Neuronal stem cell (in vitro differentiated cells): ENCODE data around the gene MLX.

Experiments used
- DNase-seq: peaks from one replicate; pipeline ENCODE4 v3.0.0-alpha.2; 2013; ENCODE audit warnings: low spot score
- H2AFZ ChIP-seq: one replicate; pipeline ENCODE4 v1.6.1; 2013; ENCODE audit warnings: mild to moderate bottlenecking, low read length, inconsistent platforms
- H2AK5ac ChIP-seq: 2 replicates; pipeline ENCODE4 v1.6.1; 2013; ENCODE audit warnings: low read depth, mild to moderate bottlenecking, inconsistent platforms, low read length, moderate library complexity, mixed read lengths
- H2BK120ac ChIP-seq: 2 replicates; pipeline ENCODE4 v1.6.1; 2013; ENCODE audit warnings: low read depth, mild to moderate bottlenecking, inconsistent platforms, low read length, moderate library complexity, mixed read lengths
- H2BK12ac ChIP-seq: one replicate; pipeline ENCODE4 v1.6.1; 2013; ENCODE audit warnings: low read length, inconsistent platforms
- H2BK15ac ChIP-seq: 2 replicates; pipeline ENCODE4 v1.6.1; 2013; ENCODE audit warnings: mild to moderate bottlenecking, low read length, inconsistent platforms, mixed read lengths
- H2BK5ac ChIP-seq: one replicate; pipeline ENCODE4 v1.6.1; 2013; ENCODE audit warnings: inconsistent platforms, mild to moderate bottlenecking, low read length, moderate library complexity
- H3K14ac ChIP-seq: one replicate; pipeline ENCODE4 v1.6.1; 2013; ENCODE audit warnings: low read length, inconsistent platforms
- H3K18ac ChIP-seq: 2 replicates; pipeline ENCODE4 v1.6.1; 2013; ENCODE audit warnings: low read length, inconsistent platforms
- H3K23ac ChIP-seq: 2 replicates; pipeline ENCODE4 v1.6.1; 2013; ENCODE audit warnings: low read depth, mild to moderate bottlenecking, mixed read lengths, low read length, inconsistent platforms; ENCODE audit not compliant: poor library complexity
- H3K27ac ChIP-seq: replicated peaks from 3 replicates; pipeline ENCODE4 v1.5.1; 2013; ENCODE audit warnings: low read length, inconsistent platforms
- H3K27me3 ChIP-seq, 3 experiments: 2 replicates each; pipeline ENCODE4 v1.6.1; 2013; ENCODE audit warnings: low read length in 3 of 3, mild to moderate bottlenecking in 2 of 3, inconsistent platforms in 1 of 3, low read depth in 1 of 3, mixed read lengths in 1 of 3, moderate library complexity in 1 of 3; ENCODE audit not compliant: control insufficient read depth in 3 of 3, insufficient read depth in 3 of 3
- H3K36me3 ChIP-seq, 2 donors: replicated peaks in 1 of 2; 2 replicates each; pipeline ENCODE4 v1.6.1; 2013; ENCODE audit warnings: low read length in 2 of 2; ENCODE audit not compliant: control insufficient read depth in 2 of 2, insufficient read depth in 2 of 2
- H3K4ac ChIP-seq: 2 replicates; pipeline ENCODE4 v1.6.1; 2013; ENCODE audit warnings: inconsistent platforms, mild to moderate bottlenecking, low read length, moderate library complexity
- H3K4me1 ChIP-seq, 2 donors: 1 replicate in 1 of 2; 2 replicates in 1 of 2; pipeline ENCODE4 v1.6.1; 2013; ENCODE audit warnings: low read length in 2 of 2, low read depth in 1 of 2; ENCODE audit not compliant: control insufficient read depth in 2 of 2, insufficient read depth in 1 of 2
- H3K4me2 ChIP-seq: one replicate; pipeline ENCODE4 v1.6.1; 2013; ENCODE audit warnings: mild to moderate bottlenecking, low read length, inconsistent platforms; ENCODE audit not compliant: insufficient read depth, poor library complexity, severe bottlenecking
- H3K4me3 ChIP-seq, 2 donors: 2 replicates each; pipeline ENCODE4 v1.5.1; 2013; ENCODE audit warnings: low read length in 2 of 2, mild to moderate bottlenecking in 2 of 2, inconsistent platforms in 1 of 2, moderate library complexity in 1 of 2
- H3K79me1 ChIP-seq: one replicate; pipeline ENCODE4 v1.6.1; 2013; ENCODE audit warnings: low read depth, mild to moderate bottlenecking, inconsistent platforms, low read length, moderate library complexity
- H3K9ac ChIP-seq: one replicate; pipeline ENCODE4 v1.6.1; 2013; ENCODE audit warnings: mild to moderate bottlenecking, low read depth, low read length, inconsistent platforms; ENCODE audit not compliant: poor library complexity
- H3K9me3 ChIP-seq, 2 donors: replicated peaks in 1 of 2; 2 replicates each; pipeline versions ENCODE3 to v1.6.1; 2013; ENCODE audit warnings: low read length in 2 of 2, mild to moderate bottlenecking in 2 of 2, inconsistent platforms in 1 of 2, low read depth in 1 of 2, mixed read lengths in 1 of 2, moderate library complexity in 1 of 2; ENCODE audit not compliant: control insufficient read depth in 2 of 2, insufficient read depth in 1 of 2
- H4K8ac ChIP-seq: one replicate; pipeline ENCODE4 v1.6.1; 2013; ENCODE audit warnings: low read depth, mild to moderate bottlenecking, inconsistent platforms, low read length, moderate library complexity
- H4K91ac ChIP-seq: one replicate; pipeline ENCODE4 v1.6.1; 2013; ENCODE audit warnings: low read length, low read depth, mild to moderate bottlenecking, inconsistent platforms; ENCODE audit not compliant: poor library complexity
- WGBS, 2 donors: extraction: QIAGEN DNeasy Blood & Tissue Kit; methylation state at CpG; one replicate each; pipeline ENCODE4 v1.1.7; 2013; ENCODE audit warnings: missing lambda C conversion rate in 2 of 2, mixed read lengths in 1 of 2; ENCODE audit not compliant: insufficient read length in 2 of 2, insufficient replicate concordance in 1 of 2; ENCODE audit errors: extremely low coverage in 2 of 2; 5-methylcytosine and 5-hydroxymethylcytosine counted together

Gene MLX

GRCh38 chr17:42525221-42525620 lies 41.7 kb upstream of the MLX start:
- Histone ChIP-seq H3K4me1 (peaks cover 28% of the 10 kb centered on the region in 2 donors), H3K9ac (no peak overlapping the region), H3K9me3 (no peaks in the 10 kb centered on the region), H2BK5ac (no peak overlapping the region), H4K91ac (no peak overlapping the region), H3K14ac (no peak overlapping the region), H2BK15ac (no peak overlapping the region), H2AFZ (no peak overlapping the region), H2BK120ac (no peak overlapping the region), H2AK5ac (no peak overlapping the region), H2BK12ac (no peak overlapping the region), H3K79me1 (peaks cover 3% of the 10 kb centered on the region), H3K4ac (no peak overlapping the region), H3K23ac (no peak overlapping the region), H3K36me3 (peaks cover 12 to 24% of the 10 kb centered on the region in 2 donors), H3K4me3 (no peak overlapping the region), H3K27ac (no peak overlapping the region), H4K8ac (no peak overlapping the region), H3K18ac (no peak overlapping the region), H3K27me3 (no peaks in the 10 kb centered on the region), H3K4me2 (no peak overlapping the region)
- DNase-seq: no peak
- no CpG with 5 or more reads among the region's 2 CpGs for WGBS, 2 donors

- H3K27me3 ChIP-seq: no peaks in the 10 kb centered on the region
- H3K14ac ChIP-seq: no peak overlapping the region
- no peak overlapping the region for H2BK120ac ChIP-seq
- no peak overlapping the region for H3K27ac ChIP-seq
- H3K18ac ChIP-seq: no peak overlapping the region
- no peaks in the 10 kb centered on the region for H3K9me3 ChIP-seq
- no peak overlapping the region for H3K23ac ChIP-seq
- no peak overlapping the region for H3K9ac ChIP-seq
- H4K8ac ChIP-seq: no peak overlapping the region
- H2AFZ ChIP-seq: no peak overlapping the region
- peaks cover 11 to 24% of the 10 kb centered on the region in 2 donors for H3K36me3 ChIP-seq
- peaks cover 3% of the 10 kb centered on the region for H3K79me1 ChIP-seq
- H3K4me3 ChIP-seq: no peak overlapping the region
- no CpG with 5 or more reads among the region's 6 CpGs for WGBS, 2 donors
- no peak overlapping the region for H2BK12ac ChIP-seq
- H3K4me1 ChIP-seq: peaks cover 21 to 24% of the 10 kb centered on the region in 2 donors
- no peak overlapping the region for H3K4ac ChIP-seq
- H4K91ac ChIP-seq: no peak overlapping the region
- no peak overlapping the region for H2AK5ac ChIP-seq
- no peak overlapping the region for H2BK15ac ChIP-seq
- no peak overlapping the region for H2BK5ac ChIP-seq
- no peak overlapping the region for H3K4me2 ChIP-seq
- no peak for DNase-seq
Observed at GRCh38 chr17:42526031-42526444, 40.9 kb upstream of the MLX start.

- Histone ChIP-seq H3K4me3 (no peak overlapping the region), H3K4me2 (no peak overlapping the region), H3K14ac (no peak overlapping the region), H2BK120ac (no peak overlapping the region), H4K8ac (no peak overlapping the region), H2AK5ac (no peak overlapping the region), H2BK5ac (no peak overlapping the region), H3K79me1 (no peaks in the 10 kb centered on the region), H2BK12ac (no peak overlapping the region), H3K4me1 (peaks cover 2 to 5% of the 10 kb centered on the region in 2 donors), H3K9me3 (no peaks in the 10 kb centered on the region), H4K91ac (no peak overlapping the region), H3K9ac (no peak overlapping the region), H3K18ac (no peak overlapping the region), H3K23ac (no peak overlapping the region), H2BK15ac (no peak overlapping the region), H3K27ac (no peak overlapping the region), H3K4ac (no peak overlapping the region), H3K36me3 (peaks cover 0 to 7% of the 10 kb centered on the region in 2 donors), H3K27me3 (peaks cover 0 to 2% (median 0%) of the 10 kb centered on the region in 3 experiments), H2AFZ (no peak overlapping the region)
- WGBS, 2 donors: no CpG with 5 or more reads among the region's 6 CpGs
- no peak for DNase-seq
Observed at GRCh38 chr17:42527932-42528331, 39.0 kb upstream of the MLX start.

DNA sequence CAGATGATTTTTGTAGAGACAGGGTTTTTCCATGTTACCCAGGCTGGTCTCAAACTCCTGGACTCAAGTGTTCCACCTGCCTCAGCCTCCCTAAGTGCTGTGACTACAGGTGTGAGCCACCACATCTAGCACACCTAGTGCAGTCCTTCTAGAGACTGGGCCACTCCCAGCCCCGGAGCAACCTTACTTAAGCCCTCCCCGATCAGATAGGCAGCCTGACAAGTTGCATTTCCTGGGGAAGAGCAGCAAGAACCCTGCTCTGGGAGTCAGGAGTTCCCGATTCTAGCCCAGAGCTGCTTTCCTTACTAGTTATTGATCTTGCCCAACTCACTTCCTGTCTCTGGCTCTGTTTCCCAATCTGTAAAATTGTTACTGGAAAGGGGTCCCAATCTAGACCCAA lies 37.8 kb upstream of the MLX start:
- H3K79me1 ChIP-seq: no peaks in the 10 kb centered on the region
- H2BK15ac ChIP-seq: no peak overlapping the region
- H2BK5ac ChIP-seq: no peak overlapping the region
- H3K18ac ChIP-seq: no peak overlapping the region
- no peak overlapping the region for H3K4ac ChIP-seq
- no peaks in the 10 kb centered on the region for H3K36me3 ChIP-seq
- no peak overlapping the region for H2AK5ac ChIP-seq
- H3K9ac ChIP-seq: no peak overlapping the region
- no peak overlapping the region for H4K91ac ChIP-seq
- H3K4me3 ChIP-seq: no peak overlapping the region
- H3K9me3 ChIP-seq: no peaks in the 10 kb centered on the region
- no CpG with 5 or more reads among the region's 3 CpGs for WGBS, 2 donors
- H3K4me1 ChIP-seq: peaks cover 2 to 3% of the 10 kb centered on the region in 2 donors
- peaks cover 0 to 2% (median 0%) of the 10 kb centered on the region in 3 experiments for H3K27me3 ChIP-seq
- no peak overlapping the region for H2AFZ ChIP-seq
- peak overlapping the region; percentile 14 for H2BK12ac ChIP-seq
- no peak overlapping the region for H3K23ac ChIP-seq
- H4K8ac ChIP-seq: no peak overlapping the region
- H3K27ac ChIP-seq: no peak overlapping the region
- DNase-seq: no peak
- no peak overlapping the region for H2BK120ac ChIP-seq
- no peak overlapping the region for H3K14ac ChIP-seq
- H3K4me2 ChIP-seq: no peak overlapping the region
